HG03521 (cell line): Measurements from ENCODE around the gene TNNI3.
"Not testable (repeated sequence)": the region's sequence is repeated elsewhere in the genome, so short reads cannot be mapped to it uniquely, and the experiment has no call there.

Experiments used
- ATAC-seq: cut with Tn5 transposase; IDR thresholded peaks from one replicate; pipeline ENCODE4 v1.9.1; 2021; ENCODE audit warnings: mild to moderate bottlenecking, moderate library complexity; ENCODE audit not compliant: unreplicated experiment

TNNI3 gene

GRCh38 chr19:55157064-55157908 is at the start of gene TNNI3:
Gene TNNI3, minus strand, starts transcription at chr19:55157732. Its CDS starts 143 bp downstream, at chr19:55157589.
- no peak for ATAC-seq

- no peak for ATAC-seq
Observed at GRCh38 chr19:55206664-55207500, 49.4 kb upstream of the TNNI3 start.

GRCh38 chr19:55202199-55202598 is 44.7 kb upstream of the TNNI3 start:
- ATAC-seq = not testable (repeated sequence)

GRCh38 chr19:55199620-55200204 is 42.2 kb upstream of the TNNI3 start:
- no peak for ATAC-seq

GRCh38 chr19:55198651-55199050 is 41.1 kb upstream of the TNNI3 start:
- ATAC-seq = no peak

GRCh38 chr19:55197528-55197927 is 40.0 kb upstream of the TNNI3 start:
- ATAC-seq = no peak

- no peak for ATAC-seq
Observed at GRCh38 chr19:55196803-55197202, 39.3 kb upstream of the TNNI3 start.

GRCh38 chr19:55193481-55193880 is 35.9 kb upstream of the TNNI3 start:
- ATAC-seq = no peak

GRCh38 chr19:55189403-55189835 is 31.9 kb upstream of the TNNI3 start:
- no peak for ATAC-seq

GRCh38 chr19:55188625-55189024 is 31.1 kb upstream of the TNNI3 start:
- no peak for ATAC-seq

- no peak for ATAC-seq
Observed at GRCh38 chr19:55186080-55186479, 28.5 kb upstream of the TNNI3 start.

- no peak for ATAC-seq
Observed at GRCh38 chr19:55181740-55182139, 24.2 kb upstream of the TNNI3 start.

- ATAC-seq = peak; percentile 31
Observed at GRCh38 chr19:55179606-55180484, 22.3 kb upstream of the TNNI3 start, which contains the start of gene SYT5. Gene SYT5, minus strand, starts transcription at chr19:55180289. Its CDS starts 1,248 bp downstream, at chr19:55179041.

- ATAC-seq = peak; percentile 66
Observed at GRCh38 chr19:55178781-55179599, 21.5 kb upstream of the TNNI3 start.

- no peak for ATAC-seq
Observed at GRCh38 chr19:55176076-55176475, 18.5 kb upstream of the TNNI3 start.

GRCh38 chr19:55175117-55175867 is 17.8 kb upstream of the TNNI3 start:
- no peak for ATAC-seq

GRCh38 chr19:55174425-55175116 is 17.0 kb upstream of the TNNI3 start:
- no peak for ATAC-seq

- no peak for ATAC-seq
Observed at GRCh38 chr19:55173714-55174409, 16.3 kb upstream of the TNNI3 start.
